ENCODE data around the gene SLC4A2. TPM values are rescaled to one million over a fixed set of nuclear protein-coding genes. Genes with fewer than 3 reads are reported as not detected.
"Not testable (repeated sequence)": the region's sequence is repeated elsewhere in the genome, so short reads cannot be mapped to it uniquely, and the experiment has no call there.

The SLC4A2 gene
- total RNA-seq, 4 donors from 2014 or later: 31.9 to 78.7 (median 59.7) TPM

GRCh38 chr7:151024435-151025056 lies 34.8 kb upstream of the SLC4A2 start, which contains the start of gene ATG9B:
TSS of gene ATG9B (minus strand) at chr7:151024494. CDS start at chr7:151024423, 71 bp downstream.
- 70% methylated on average over 4 of the region's 4 CpGs for WGBS
- H3K4me1 ChIP-seq: peaks cover 23% of the 10 kb centered on the region

GRCh38 chr7:151025924-151026671 lies 33.3 kb upstream of the SLC4A2 start:
- WGBS: 81% methylated on average over 4 of the region's 4 CpGs

More at GRCh38 chr7:151024435-151025056, 34.8 kb upstream of the SLC4A2 start, which contains the start of gene ATG9B:
- Histone ChIP-seq H3K4me3 (no peak within 1 kb of the TSS), H3K36me3 (no peaks in the 10 kb centered on the region), H3K27me3 (peaks cover 15% of the 10 kb centered on the region), H3K9me3 (no peaks in the 10 kb centered on the region), H3K27ac (no peak within 1 kb of the TSS)
- TF ChIP-seq, protein P1, sequence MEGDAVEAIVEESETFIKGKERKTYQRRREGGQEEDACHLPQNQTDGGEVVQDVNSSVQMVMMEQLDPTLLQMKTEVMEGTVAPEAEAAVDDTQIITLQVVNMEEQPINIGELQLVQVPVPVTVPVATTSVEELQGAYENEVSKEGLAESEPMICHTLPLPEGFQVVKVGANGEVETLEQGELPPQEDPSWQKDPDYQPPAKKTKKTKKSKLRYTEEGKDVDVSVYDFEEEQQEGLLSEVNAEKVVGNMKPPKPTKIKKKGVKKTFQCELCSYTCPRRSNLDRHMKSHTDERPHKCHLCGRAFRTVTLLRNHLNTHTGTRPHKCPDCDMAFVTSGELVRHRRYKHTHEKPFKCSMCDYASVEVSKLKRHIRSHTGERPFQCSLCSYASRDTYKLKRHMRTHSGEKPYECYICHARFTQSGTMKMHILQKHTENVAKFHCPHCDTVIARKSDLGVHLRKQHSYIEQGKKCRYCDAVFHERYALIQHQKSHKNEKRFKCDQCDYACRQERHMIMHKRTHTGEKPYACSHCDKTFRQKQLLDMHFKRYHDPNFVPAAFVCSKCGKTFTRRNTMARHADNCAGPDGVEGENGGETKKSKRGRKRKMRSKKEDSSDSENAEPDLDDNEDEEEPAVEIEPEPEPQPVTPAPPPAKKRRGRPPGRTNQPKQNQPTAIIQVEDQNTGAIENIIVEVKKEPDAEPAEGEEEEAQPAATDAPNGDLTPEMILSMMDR (IDR thresholded peaks at IDR 0.05): no peak
- TF ChIP-seq EP300 (IDR thresholded peaks at IDR 0.05): no peak
- no peak for TF ChIP-seq POLR2AphosphoS5 (IDR thresholded peaks at IDR 0.05)
- no peak for TF ChIP-seq POLR2A (IDR thresholded peaks at IDR 0.05)
- no peak for DNase-seq (ENCODE audit: low spot score in 2 of 2)

GRCh38 chr7:151026771-151027727 lies 32.3 kb upstream of the SLC4A2 start:
- H3K36me3 ChIP-seq; DNase-seq (ENCODE audit: low spot score in 2 of 2); H3K27me3 ChIP-seq; H3K9me3 ChIP-seq: not testable (repeated sequence)
- 36% methylated on average over 19 of the region's 19 CpGs for WGBS
- Histone ChIP-seq H3K27ac (peak overlapping the region; percentile 84), H3K4me1 (peaks cover 23% of the 10 kb centered on the region), H3K4me3 (peak overlapping the region; percentile 74)

More at GRCh38 chr7:151025924-151026671, 33.3 kb upstream of the SLC4A2 start:
- H3K27me3 ChIP-seq: peaks cover under 1% of the 10 kb centered on the region
- DNase-seq (ENCODE audit: low spot score in 2 of 2): no peak
- no peaks in the 10 kb centered on the region for H3K36me3 ChIP-seq
- H3K4me3 ChIP-seq: no peak overlapping the region
- H3K27ac ChIP-seq: no peak overlapping the region
- no peak for TF ChIP-seq EP300 (IDR thresholded peaks at IDR 0.05)
- TF ChIP-seq POLR2A (IDR thresholded peaks at IDR 0.05): no peak
- no peaks in the 10 kb centered on the region for H3K9me3 ChIP-seq
- peaks cover 23% of the 10 kb centered on the region for H3K4me1 ChIP-seq

DNA sequence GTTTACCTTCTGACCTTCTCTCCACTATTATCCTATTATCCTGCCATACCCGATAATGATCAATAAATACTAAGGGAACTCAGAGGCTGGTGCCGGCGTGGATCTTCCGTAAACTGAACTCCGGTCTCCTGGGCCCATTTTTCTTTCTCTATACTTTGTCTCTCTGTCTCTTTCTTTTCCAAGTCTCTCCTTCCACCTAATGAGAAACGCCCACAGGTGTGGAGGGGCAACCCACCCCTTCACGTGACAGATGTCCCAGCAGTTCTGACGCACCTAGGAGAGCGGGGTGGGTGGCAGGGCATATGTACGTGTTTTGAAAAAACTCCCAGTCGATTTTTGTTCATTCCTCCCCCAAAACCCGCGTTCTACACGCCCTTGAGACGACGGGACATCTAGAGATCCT lies 31.7 kb upstream of the SLC4A2 start:
- H3K36me3 ChIP-seq; DNase-seq (ENCODE audit: low spot score in 2 of 2); H3K27me3 ChIP-seq; H3K9me3 ChIP-seq: not testable (repeated sequence)
- peak overlapping the region; percentile 74 for H3K4me3 ChIP-seq
- peaks cover 26% of the 10 kb centered on the region for H3K4me1 ChIP-seq
- WGBS: 5% methylated on average over 16 of the region's 16 CpGs
- H3K27ac ChIP-seq: peak overlapping the region; percentile 84

GRCh38 chr7:151028131-151028947 lies 31.1 kb upstream of the SLC4A2 start, which contains the start of gene ABCB8:
TSS of gene ABCB8 (plus strand) at chr7:151028450. CDS start at chr7:151028516, 66 bp downstream.
- peaks cover 9% of the 10 kb centered on the region for H3K36me3 ChIP-seq
- TF ChIP-seq POLR2AphosphoS5 (IDR thresholded peaks at IDR 0.05): peak in 2 of 3 donors; percentile 45 to 72
- TF ChIP-seq, protein P1 (IDR thresholded peaks at IDR 0.05): peak; percentile 47 to 50
- no peak for TF ChIP-seq EP300 (IDR thresholded peaks at IDR 0.05)

More at GRCh38 chr7:151028131-151028947, 31.1 kb upstream of the SLC4A2 start, which contains the start of gene ABCB8:
- WGBS: under 1% methylated on average over 31 of the region's 53 CpGs
- H3K4me1 ChIP-seq: peaks cover 26% of the 10 kb centered on the region
- DNase-seq (ENCODE audit: low spot score in 2 of 2): peak; percentile 99 to 100
- no peaks in the 10 kb centered on the region for H3K9me3 ChIP-seq
- H3K27me3 ChIP-seq: no peaks in the 10 kb centered on the region
- peak within 1 kb of the TSS; percentile 74 for H3K4me3 ChIP-seq
- H3K27ac ChIP-seq: peak within 1 kb of the TSS; percentile 84
